Fibroblast of mammary gland (primary cell): ENCODE results near the gene KRT222.

Experiments
- DNase-seq: peaks from one replicate; pipeline ENCODE4 v3.0.0-alpha.2; 2010; ENCODE audit warnings: low read depth
- H3K4me3 ChIP-seq: 2 replicates; pipeline ENCODE4 v1.5.1; 2011; ENCODE audit warnings: low read depth, mild to moderate bottlenecking, low read length, moderate library complexity; ENCODE audit not compliant: control insufficient read depth
- CTCF ChIP-seq: conservative IDR thresholded peaks from 2 replicates; pipeline ENCODE4 v1.5.1; 2011; ENCODE audit warnings: low read depth, low read length, inconsistent platforms; ENCODE audit not compliant: control insufficient read depth, insufficient read depth

Gene KRT222

GRCh38 chr17:40629842-40630241 is 35.1 kb downstream of the KRT222 start:
- no peak overlapping the region for H3K4me3 ChIP-seq
- no peak for DNase-seq
- TF ChIP-seq CTCF: no peak

GRCh38 chr17:40625311-40625710 is 39.7 kb downstream of the KRT222 start:
- DNase-seq: no peak
- no peak for TF ChIP-seq CTCF

DNA sequence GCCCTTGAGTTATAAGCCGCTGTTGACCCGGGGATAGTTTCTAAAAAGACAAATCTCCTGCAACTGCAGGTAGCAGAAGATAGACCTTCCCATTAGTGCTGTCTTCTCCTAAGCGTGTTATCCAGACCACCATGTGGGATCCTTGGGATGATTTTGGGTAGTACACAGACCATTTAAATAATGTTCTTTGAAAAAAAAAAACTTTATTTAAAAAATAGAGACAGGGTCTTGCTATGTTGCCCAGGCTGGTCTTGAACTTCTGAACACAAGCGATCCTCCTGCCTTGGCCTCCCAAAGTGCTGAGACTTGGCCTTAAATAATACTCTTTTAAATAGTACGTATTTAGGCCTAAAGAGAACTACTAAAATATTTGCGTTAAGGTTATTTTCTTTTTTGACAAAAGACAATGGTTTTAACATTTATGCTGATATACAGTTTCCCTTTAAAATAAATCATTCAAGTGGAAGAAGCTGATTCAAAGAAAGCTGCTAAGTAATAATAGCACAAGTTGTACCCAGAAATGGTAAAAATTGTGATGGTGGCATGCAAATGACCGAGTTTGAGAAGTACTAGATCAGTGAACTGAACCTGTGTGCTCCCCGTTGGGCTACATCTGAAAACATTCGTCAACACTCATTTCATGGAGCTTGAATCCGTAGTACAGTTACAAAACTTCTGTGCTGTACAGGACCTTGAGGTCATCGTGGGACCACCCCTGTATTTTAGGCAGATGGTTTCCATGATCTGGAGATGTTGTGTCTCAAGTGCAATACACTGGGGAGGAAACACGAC is 41.4 kb downstream of the KRT222 start:
- H3K4me3 ChIP-seq: no peak overlapping the region
- no peak for DNase-seq
- no peak for TF ChIP-seq CTCF

More at GRCh38 chr17:40625311-40625710, 39.7 kb downstream of the KRT222 start:
- H3K4me3 ChIP-seq: no peak overlapping the region

GRCh38 chr17:40622509-40622928 is 42.5 kb downstream of the KRT222 start:
- no peak for TF ChIP-seq CTCF
- DNase-seq: no peak
- H3K4me3 ChIP-seq: no peak overlapping the region

- no peak for TF ChIP-seq CTCF
- H3K4me3 ChIP-seq: no peak overlapping the region
- DNase-seq: no peak
Observed at GRCh38 chr17:40621578-40621977, 43.4 kb downstream of the KRT222 start.

GRCh38 chr17:40621019-40621418 is 44.0 kb downstream of the KRT222 start:
- no peak overlapping the region for H3K4me3 ChIP-seq
- no peak for TF ChIP-seq CTCF

More at GRCh38 chr17:40621019-40621418, 44.0 kb downstream of the KRT222 start:
- no peak for DNase-seq
